SJSA1 (cell line): ENCODE data around the gene SLC9A9. TPM values are rescaled to one million over a fixed set of nuclear protein-coding genes. Genes with fewer than 3 reads are reported as not detected.

Experiments used
- DNase-seq, 2 experiments: peaks; one replicate each; pipeline ENCODE4 v3.0.0-alpha.2; 2015 to 2020; ENCODE audit warnings: low spot score in 2 of 2, low read depth in 1 of 2
- H3K27ac ChIP-seq: fragments of 250-450 bp; sonication (Bioruptor Pico); 2 replicates; pipeline ENCODE4 v1.5.1; 2020; ENCODE audit warnings: mild to moderate bottlenecking, moderate library complexity
- H3K27me3 ChIP-seq: fragments of 250-450 bp; sonication (Bioruptor Pico); replicated peaks from 2 replicates; pipeline ENCODE4 v1.5.1; 2020; ENCODE audit warnings: mild to moderate bottlenecking, moderate library complexity
- H3K36me3 ChIP-seq: fragments of 250-450 bp; sonication (Bioruptor Pico); 2 replicates; pipeline ENCODE4 v1.5.1; 2020; ENCODE audit warnings: mild to moderate bottlenecking
- H3K4me1 ChIP-seq: fragments of 250-450 bp; sonication (Bioruptor Pico); replicated peaks from 2 replicates; pipeline ENCODE4 v1.6.1; 2021; ENCODE audit warnings: mild to moderate bottlenecking
- H3K4me3 ChIP-seq: fragments of 250-450 bp; sonication (Bioruptor Pico); 2 replicates; pipeline ENCODE4 v1.5.1; 2020; ENCODE audit warnings: mild to moderate bottlenecking
- H3K9me3 ChIP-seq: fragments of 250-450 bp; sonication (Bioruptor Pico); replicated peaks from 2 replicates; pipeline ENCODE4 v1.5.1; 2020; ENCODE audit warnings: mild to moderate bottlenecking
- total RNA-seq: library from RNA; depleted of rRNA; stranded (reverse); fragments of >200 nt; shearing (Covaris generic); gene quantifications from 2 replicates; pipeline ENCODE4 v1.2.3, GENCODE V29; 2014; rRNA removed

The SLC9A9 gene
- total RNA-seq, 1 experiment from 2014 or later = 0.05 TPM

DNA sequence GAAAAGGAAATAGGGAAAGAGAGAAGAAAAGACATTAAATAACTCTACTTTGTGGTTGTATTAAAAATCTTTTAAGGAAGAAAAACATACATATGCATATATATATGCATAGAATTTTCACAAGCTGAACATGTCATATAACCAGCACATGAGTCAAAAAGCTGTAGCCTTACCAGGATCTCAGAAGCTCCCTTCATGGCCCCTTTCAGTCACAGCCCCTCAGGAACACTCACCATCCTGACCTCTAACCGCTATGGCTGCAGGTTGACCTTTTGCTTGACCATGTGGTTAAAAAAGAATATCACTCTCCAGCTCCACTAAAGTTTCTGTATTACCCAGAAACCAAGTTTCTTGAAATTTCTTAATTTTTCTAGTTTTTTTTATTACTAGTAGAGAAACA lies 625.3 kb downstream of the SLC9A9 start:
- no peak overlapping the region for H3K27ac ChIP-seq
- no peak overlapping the region for H3K4me3 ChIP-seq
- DNase-seq = no peak
- no peaks in the 10 kb centered on the region for H3K27me3 ChIP-seq
- no peaks in the 10 kb centered on the region for H3K9me3 ChIP-seq
- H3K36me3 ChIP-seq = no peaks in the 10 kb centered on the region
- no peaks in the 10 kb centered on the region for H3K4me1 ChIP-seq

- no peak overlapping the region for H3K4me3 ChIP-seq
- DNase-seq = no peak
- H3K4me1 ChIP-seq = no peaks in the 10 kb centered on the region
- no peaks in the 10 kb centered on the region for H3K36me3 ChIP-seq
- no peak overlapping the region for H3K27ac ChIP-seq
- H3K9me3 ChIP-seq = no peaks in the 10 kb centered on the region
- H3K27me3 ChIP-seq = no peaks in the 10 kb centered on the region
Measured at GRCh38 chr3:143222505-143222904, 625.8 kb downstream of the SLC9A9 start.

DNA sequence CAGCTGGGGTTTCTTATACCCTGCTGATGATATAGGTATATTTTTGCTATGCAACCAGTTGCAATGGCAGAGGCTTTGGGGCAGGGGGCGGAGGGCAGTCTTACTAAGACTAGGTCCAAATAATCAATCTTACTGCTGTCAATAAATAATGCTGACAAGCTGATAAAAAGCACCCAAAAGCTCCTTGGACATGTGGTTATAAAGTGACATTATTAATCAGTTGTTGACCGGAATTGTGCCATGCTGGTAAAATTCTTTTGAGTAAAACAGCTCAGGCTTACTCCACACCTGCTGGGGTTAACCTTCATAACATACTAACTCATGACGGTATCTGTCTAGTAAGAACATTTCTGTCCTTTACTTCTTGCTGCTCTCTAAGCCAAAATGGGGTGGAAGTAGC lies 626.8 kb downstream of the SLC9A9 start:
- Histone ChIP-seq H3K4me3 (no peak overlapping the region), H3K27ac (no peak overlapping the region), H3K9me3 (no peaks in the 10 kb centered on the region), H3K4me1 (peaks cover 4% of the 10 kb centered on the region; the same call in 1 of the 2 replicates), H3K27me3 (no peaks in the 10 kb centered on the region), H3K36me3 (no peaks in the 10 kb centered on the region)
- DNase-seq = no peak

GRCh38 chr3:143220741-143221140 lies 627.5 kb downstream of the SLC9A9 start:
- H3K27ac ChIP-seq = no peak overlapping the region
- no peak overlapping the region for H3K4me3 ChIP-seq
- no peak for DNase-seq

GRCh38 chr3:143218166-143218835 lies 630.0 kb downstream of the SLC9A9 start:
- no peak overlapping the region for H3K27ac ChIP-seq
- H3K36me3 ChIP-seq = no peaks in the 10 kb centered on the region
- no peak overlapping the region for H3K4me3 ChIP-seq
- no peak for DNase-seq
- peaks cover 5% of the 10 kb centered on the region; the same call in 1 of the 2 replicates for H3K4me1 ChIP-seq
- H3K27me3 ChIP-seq = no peaks in the 10 kb centered on the region
- H3K9me3 ChIP-seq = no peaks in the 10 kb centered on the region

More at GRCh38 chr3:143220741-143221140, 627.5 kb downstream of the SLC9A9 start:
- H3K4me1 ChIP-seq = peaks cover 5% of the 10 kb centered on the region; the same call in 1 of the 2 replicates
- H3K36me3 ChIP-seq = no peaks in the 10 kb centered on the region
- no peaks in the 10 kb centered on the region for H3K9me3 ChIP-seq
- H3K27me3 ChIP-seq = no peaks in the 10 kb centered on the region

- no peak for DNase-seq
- H3K27ac ChIP-seq = no peak overlapping the region
- peaks cover 5% of the 10 kb centered on the region; the same call in 1 of the 2 replicates for H3K4me1 ChIP-seq
- H3K27me3 ChIP-seq = no peaks in the 10 kb centered on the region
- no peaks in the 10 kb centered on the region for H3K36me3 ChIP-seq
- H3K9me3 ChIP-seq = no peaks in the 10 kb centered on the region
- no peak overlapping the region for H3K4me3 ChIP-seq
Measured at GRCh38 chr3:143217283-143217682, 631.0 kb downstream of the SLC9A9 start.

DNA sequence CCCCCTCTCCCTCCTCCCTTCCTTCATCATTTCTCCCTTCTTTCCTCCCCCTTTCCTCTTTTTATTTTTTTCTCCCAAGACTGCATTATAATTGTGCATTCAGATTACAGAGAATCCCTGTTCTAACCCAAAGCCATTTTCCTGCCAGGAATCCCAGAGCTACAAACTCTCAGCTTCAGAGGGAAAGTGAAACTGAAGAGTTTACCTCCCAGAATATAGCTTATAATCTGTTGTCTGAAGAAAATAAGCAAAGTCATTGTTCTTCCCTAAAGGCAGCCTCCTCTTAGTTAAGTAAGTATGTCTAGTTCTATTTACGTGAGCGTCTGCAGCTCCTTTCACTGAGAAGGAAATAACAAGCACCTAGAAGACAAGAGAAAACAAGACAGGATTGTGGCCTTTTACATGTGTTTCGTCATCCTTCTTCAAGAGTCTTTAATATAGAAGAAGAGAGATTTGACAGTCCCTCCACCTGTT lies 631.5 kb downstream of the SLC9A9 start:
- H3K27ac ChIP-seq = peak overlapping the region; percentile 18; the same call in 1 of the 2 replicates
- no peaks in the 10 kb centered on the region for H3K9me3 ChIP-seq
- peaks cover 5% of the 10 kb centered on the region; the same call in 1 of the 2 replicates for H3K4me1 ChIP-seq
- no peaks in the 10 kb centered on the region for H3K27me3 ChIP-seq
- peak in 1 of 2 experiments; percentile 21 for DNase-seq
- H3K36me3 ChIP-seq = no peaks in the 10 kb centered on the region
- no peak overlapping the region for H3K4me3 ChIP-seq

Other genes starting within 250 kb of the SLC9A9 start
- gene DIPK2A, start 123.4 kb upstream of the SLC9A9 start, total RNA-seq = 6.3 and 23.2 TPM in 2 replicates